GM13976 (cell line): ENCODE results near the gene TEDC1.
"Not testable (repeated sequence)": the region's sequence is repeated elsewhere in the genome, so short reads cannot be mapped to it uniquely, and the experiment has no call there.

Experiments used
- DNase-seq: peaks from one replicate; pipeline ENCODE4 v3.0.0; 2012; ENCODE audit warnings: low spot score
- CTCF ChIP-seq: IDR thresholded peaks from 2 replicates; pipeline ENCODE4 v1.5.1; 2012; ENCODE audit warnings: borderline replicate concordance, mild to moderate bottlenecking; ENCODE audit not compliant: insufficient read depth; ENCODE audit errors: extremely low read depth, missing control alignments, control extremely low read depth
- in situ Hi-C: fragments of 300-500 bp; cut with MboI; formaldehyde crosslinking; loops from one replicate; pipeline ENCODE4 v1.12.0; 2022; ENCODE audit warnings: low sequenced_read_pairs, mixed read lengths, inconsistent platforms; ENCODE audit not compliant: unreplicated experiment

Gene TEDC1

DNA sequence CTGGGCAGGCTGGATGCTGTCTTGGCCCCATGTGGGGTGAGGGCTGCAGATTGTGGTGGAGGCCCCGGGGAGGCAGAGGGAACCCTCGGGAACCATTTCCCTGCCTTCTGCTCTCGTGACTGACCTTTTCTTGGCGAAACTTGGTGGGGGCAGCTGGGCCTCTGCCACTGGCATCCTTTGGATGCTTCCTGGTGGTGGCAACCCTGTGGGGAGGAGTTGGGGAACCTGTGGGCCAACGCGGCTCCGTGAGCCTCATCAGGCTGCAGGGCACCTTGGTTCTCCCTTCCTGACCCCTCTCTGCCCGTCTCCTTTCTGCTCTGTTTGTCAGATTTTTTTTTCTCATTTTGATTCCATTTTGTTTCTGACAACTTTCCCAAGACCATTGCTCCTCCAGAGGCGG lies 49.8 kb downstream of the TEDC1 start:
- no peak for DNase-seq
- in situ Hi-C loops: no loop called here
- no peak for TF ChIP-seq CTCF

DNA sequence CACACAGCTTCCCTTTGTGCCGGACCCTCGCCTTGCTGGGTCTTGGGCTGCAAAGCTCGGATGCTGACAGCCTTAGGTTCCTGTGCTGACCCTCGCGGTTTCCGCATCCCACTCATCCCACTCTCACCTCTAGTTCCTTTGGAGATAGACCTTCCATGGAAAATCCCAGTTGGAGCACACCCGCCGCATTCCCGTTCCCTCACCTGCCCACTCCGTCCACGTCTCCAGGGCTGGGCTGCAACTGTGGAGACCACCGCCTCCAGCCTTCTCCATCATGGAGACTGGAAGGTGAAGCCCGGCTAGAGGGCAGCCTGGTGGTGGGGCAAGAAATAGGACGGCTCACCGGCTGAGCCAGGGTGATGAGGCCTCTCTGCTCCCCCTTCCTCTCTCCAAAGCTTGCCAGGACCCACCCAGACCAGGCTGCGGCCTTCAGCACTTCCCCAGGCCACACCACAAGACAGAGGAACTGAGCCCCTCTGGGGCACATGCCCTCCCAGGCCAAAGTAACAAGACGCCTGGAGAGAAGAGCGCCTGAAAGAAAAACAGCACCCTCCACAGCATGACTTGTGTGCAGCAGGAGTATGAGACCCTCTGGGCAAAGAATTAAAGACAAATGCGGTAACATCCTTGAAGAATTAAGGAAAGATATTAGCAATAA lies 50.3 kb downstream of the TEDC1 start:
- in situ Hi-C loops: no loop called here
- no peak for DNase-seq
- TF ChIP-seq CTCF: no peak

DNA sequence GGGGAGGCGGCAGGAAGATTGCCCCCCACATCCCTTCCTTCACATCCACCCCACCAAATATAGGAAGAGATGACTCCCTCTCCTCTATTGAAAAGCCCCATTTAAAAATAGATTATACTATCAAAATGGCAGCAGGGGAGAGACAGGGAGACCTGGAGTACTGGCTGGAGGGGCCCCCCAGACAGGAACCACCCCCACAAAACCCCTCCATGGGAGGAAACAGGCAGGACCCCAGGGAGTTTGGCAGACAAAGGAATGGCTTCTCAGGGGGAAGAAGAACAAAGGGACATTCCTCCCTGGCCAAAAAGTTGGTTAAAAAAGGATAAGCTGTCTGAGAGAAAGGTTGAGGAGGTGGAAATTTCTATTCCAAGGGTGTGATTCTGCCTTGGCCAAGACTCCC lies 54.6 kb downstream of the TEDC1 start:
- in situ Hi-C loops, DNase-seq: not testable (repeated sequence)

DNA sequence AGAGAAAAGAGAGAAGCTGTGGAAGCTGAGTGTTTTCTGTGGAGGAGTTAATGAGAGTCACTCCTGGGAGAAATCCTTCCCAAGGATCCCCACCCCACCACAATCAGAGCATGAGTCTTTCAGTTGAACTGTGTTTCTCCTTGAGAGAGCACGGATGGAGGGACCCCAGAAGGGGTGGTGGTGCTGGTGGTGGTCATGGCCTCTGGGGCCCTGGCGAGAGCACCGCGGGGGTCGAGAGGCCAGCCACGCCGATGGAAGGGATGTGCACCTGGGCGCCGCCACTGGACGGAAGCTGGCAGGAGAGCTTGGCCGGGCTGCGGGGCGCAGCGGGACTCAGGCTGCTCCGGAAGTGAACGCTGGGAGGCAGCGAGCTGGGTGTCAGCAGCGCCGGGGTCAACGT lies 55.4 kb downstream of the TEDC1 start:
- DNase-seq, in situ Hi-C loops: not testable (repeated sequence)

DNA sequence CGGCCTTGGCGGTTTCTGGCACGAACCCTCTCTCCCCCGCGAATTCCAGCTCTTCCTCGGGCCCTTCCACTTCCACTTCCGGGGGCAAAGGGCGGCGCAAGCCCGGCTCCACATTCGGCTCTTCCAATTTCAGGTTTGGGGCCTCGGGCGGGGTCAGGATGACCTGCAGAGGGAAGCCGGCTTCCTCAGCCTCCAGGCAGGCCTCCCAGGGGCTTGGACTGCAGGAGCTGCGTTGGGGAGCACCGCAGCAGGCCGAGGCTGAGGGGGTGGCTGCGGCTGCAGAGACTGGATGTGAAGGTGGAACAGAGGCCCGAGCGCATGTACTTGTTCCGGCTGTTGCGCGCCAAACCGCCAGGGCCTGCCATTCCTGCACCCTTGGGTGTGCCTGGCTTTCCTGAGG lies 56.0 kb downstream of the TEDC1 start:
- DNase-seq, in situ Hi-C loops: not testable (repeated sequence)

DNA sequence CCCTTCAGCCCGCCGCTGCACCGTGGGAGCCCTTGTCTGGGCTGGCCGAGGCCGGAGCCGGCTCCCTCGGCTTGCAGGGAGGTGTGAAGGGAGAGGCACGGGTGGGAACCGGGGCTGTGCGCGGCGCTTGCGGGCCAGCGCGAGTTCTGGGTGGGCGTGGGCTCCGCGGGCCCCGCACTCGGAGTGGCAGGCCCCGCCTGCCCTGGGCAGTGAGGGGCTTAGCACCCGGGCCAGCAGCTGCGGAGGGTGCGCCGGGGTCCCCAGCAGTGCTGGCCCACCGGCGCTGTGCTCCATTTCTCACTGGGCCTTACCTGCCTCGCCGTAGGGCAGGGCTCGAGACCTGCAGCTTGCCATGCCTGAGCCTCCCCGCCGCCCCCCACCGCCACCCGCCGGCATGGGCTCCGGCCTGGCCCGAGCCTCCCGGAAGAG lies 56.7 kb downstream of the TEDC1 start:
- DNase-seq: no peak
- in situ Hi-C loops: no loop called here
- no peak for TF ChIP-seq CTCF
